B cell (primary cell): Measurements from ENCODE around the gene PTPRT.

Experiments
- CTCF ChIP-seq: fragments of 200-600 bp; IDR thresholded peaks from one replicate; pipeline ENCODE4 v1.8.0; 2022; ENCODE audit warnings: antibody characterized with exemption, mild to moderate bottlenecking
- EZH2 ChIP-seq: IDR thresholded peaks from 2 replicates; pipeline ENCODE4 v1.6.1; 2012; ENCODE audit warnings: borderline replicate concordance, low read depth, mild to moderate bottlenecking, moderate library complexity, low read length; ENCODE audit not compliant: insufficient read depth, poor library complexity, severe bottlenecking

- no peak for TF ChIP-seq CTCF
- TF ChIP-seq EZH2 = no peak
These were observed 397.7 kb downstream of the PTPRT start for GRCh38 chr20:42792052-42792451.
